ENCODE data around the gene TAF4.

DNA sequence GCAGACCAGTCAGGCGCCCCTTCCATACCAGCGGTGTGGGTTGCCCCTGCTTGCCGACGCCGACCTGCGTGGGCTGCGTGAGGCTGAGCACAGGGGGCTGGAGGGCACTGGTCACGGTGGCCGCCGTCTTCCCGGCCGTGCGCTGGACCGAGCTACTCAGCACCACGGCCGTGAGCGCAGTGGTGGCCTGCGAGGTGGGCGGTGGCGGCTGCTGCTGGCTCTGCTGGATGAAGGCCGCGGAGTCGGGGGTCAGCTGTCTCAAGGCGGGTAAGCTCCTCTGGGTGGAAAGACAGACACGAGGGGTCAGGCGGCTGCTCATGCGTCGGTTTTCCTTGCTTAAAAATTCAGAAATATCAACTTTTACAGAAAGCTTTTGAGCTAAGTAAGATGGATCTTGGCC, 59.2 kb downstream of the TAF4 start:
- TF ChIP-seq POLR2A (IDR thresholded peaks at IDR 0.05) = no peak
- no peak for TF ChIP-seq CTCF (IDR thresholded peaks at IDR 0.05 in 4 of 5, conservative IDR thresholded peaks at IDR 0.05 in 1 of 5)

All from gastrocnemius medialis (tissue), 4 donors.